ENCODE results near the gene MAP3K4. TPM values are rescaled to one million over a fixed set of nuclear protein-coding genes. Genes with fewer than 3 reads are reported as not detected.

MAP3K4 gene
- polyA plus RNA-seq, 1 donor from 2014 or later: 31.0 TPM

GRCh38 chr6:161152527-161152862 lies 160.9 kb downstream of the MAP3K4 start:
- no peaks in the 10 kb centered on the region for H3K27me3 ChIP-seq (ENCODE audit: insufficient read depth, low read depth, low read length)
- peaks cover 10% of the 10 kb centered on the region for H3K36me3 ChIP-seq (ENCODE audit: insufficient read depth, low read length)

GRCh38 chr6:161152907-161153662 lies 161.5 kb downstream of the MAP3K4 start:
- Histone ChIP-seq H3K4me3 (ENCODE audit: low read length) (no peak overlapping the region), H3K9me2 (ENCODE audit: insufficient read depth, low read length) (no peaks in the 10 kb centered on the region), H3K9ac (ENCODE audit: low read length) (no peak overlapping the region), H2AFZ (ENCODE audit: low read depth, low read length) (no peak overlapping the region), H3K4me2 (ENCODE audit: low read length) (no peak overlapping the region), H3K9me3 (ENCODE audit: low read length) (no peaks in the 10 kb centered on the region), H3K27ac (ENCODE audit: low read length) (no peak overlapping the region), H3K79me2 (replicated peaks; ENCODE audit: insufficient read depth, low read length) (no peaks in the 10 kb centered on the region), H3F3A (ENCODE audit: insufficient read depth, low read length, poor library complexity, severe bottlenecking) (no peaks in the 10 kb centered on the region), H3K27me3 (ENCODE audit: insufficient read depth, low read depth, low read length) (no peaks in the 10 kb centered on the region), H3K36me3 (ENCODE audit: insufficient read depth, low read length) (peaks cover 10% of the 10 kb centered on the region), H4K20me1 (ENCODE audit: insufficient read depth) (no peaks in the 10 kb centered on the region)
- TF ChIP-seq CTCF (IDR thresholded peaks at IDR 0.05; ENCODE audit: poor library complexity, severe bottlenecking): no peak
- TF ChIP-seq SMC3 (conservative IDR thresholded peaks at IDR 0.05; ENCODE audit: poor library complexity): no peak
- no peak for TF ChIP-seq POLR2AphosphoS5 (IDR thresholded peaks at IDR 0.05)
- no peak for TF ChIP-seq REST (IDR thresholded peaks at IDR 0.05; ENCODE audit: borderline replicate concordance)
- no peak for TF ChIP-seq MXI1 (conservative IDR thresholded peaks at IDR 0.05; ENCODE audit: poor library complexity, severe bottlenecking)
- TF ChIP-seq TAF1 (IDR thresholded peaks at IDR 0.05; ENCODE audit: low read depth): no peak

More at GRCh38 chr6:161152527-161152862, 160.9 kb downstream of the MAP3K4 start:
- H3K27ac ChIP-seq (ENCODE audit: low read length): no peak overlapping the region
- no peak overlapping the region for H3K4me2 ChIP-seq (ENCODE audit: low read length)
- no peak overlapping the region for H3K4me3 ChIP-seq (ENCODE audit: low read length)
- no peaks in the 10 kb centered on the region for H4K20me1 ChIP-seq (ENCODE audit: insufficient read depth)
- no peak for TF ChIP-seq MXI1 (conservative IDR thresholded peaks at IDR 0.05; ENCODE audit: poor library complexity, severe bottlenecking)
- TF ChIP-seq SMC3 (conservative IDR thresholded peaks at IDR 0.05; ENCODE audit: poor library complexity): no peak
- TF ChIP-seq CTCF (IDR thresholded peaks at IDR 0.05; ENCODE audit: poor library complexity, severe bottlenecking): no peak
- TF ChIP-seq EZH2 (IDR thresholded peaks at IDR 0.05; ENCODE audit: borderline replicate concordance, insufficient read depth, low read length, poor library complexity, severe bottlenecking): no peak
- TF ChIP-seq POLR2AphosphoS5 (IDR thresholded peaks at IDR 0.05): no peak
- no peak for TF ChIP-seq EP300 (conservative IDR thresholded peaks at IDR 0.05; ENCODE audit: poor library complexity, severe bottlenecking)
- no peak for TF ChIP-seq TAF1 (IDR thresholded peaks at IDR 0.05; ENCODE audit: low read depth)
- no peak for TF ChIP-seq RAD21 (conservative IDR thresholded peaks at IDR 0.05)
- no peak for TF ChIP-seq REST (IDR thresholded peaks at IDR 0.05; ENCODE audit: borderline replicate concordance)
- no peaks in the 10 kb centered on the region for H3F3A ChIP-seq (ENCODE audit: insufficient read depth, low read length, poor library complexity, severe bottlenecking)
- no peak overlapping the region for H2AFZ ChIP-seq (ENCODE audit: low read depth, low read length)
- no peaks in the 10 kb centered on the region for H3K9me2 ChIP-seq (ENCODE audit: insufficient read depth, low read length)
- H3K79me2 ChIP-seq (replicated peaks; ENCODE audit: insufficient read depth, low read length): no peaks in the 10 kb centered on the region
- no peak overlapping the region for H3K9ac ChIP-seq (ENCODE audit: low read length)
- H3K9me3 ChIP-seq (ENCODE audit: low read length): no peaks in the 10 kb centered on the region
